Hepatocyte (in vitro differentiated cells): ENCODE measurements around the gene ZCCHC7. TPM values are rescaled to one million over a fixed set of nuclear protein-coding genes. Genes with fewer than 3 reads are reported as not detected.

Experiments used
- DNase-seq: peaks from one replicate; pipeline ENCODE4 v3.0.0-alpha.2; 2016; ENCODE audit warnings: low spot score
- H2AFZ ChIP-seq: fragments of 200-600 bp; sonication (generic); 2 replicates; pipeline ENCODE4 v1.6.0; 2016; ENCODE audit warnings: antibody characterized with exemption, mild to moderate bottlenecking
- H3K27ac ChIP-seq: fragments of 200-600 bp; sonication (generic); 2 replicates; pipeline ENCODE4 v1.5.1; 2016; ENCODE audit warnings: mild to moderate bottlenecking
- H3K27me3 ChIP-seq: fragments of 200-600 bp; sonication (generic); 2 replicates; pipeline ENCODE4 v1.6.1; 2016
- H3K36me3 ChIP-seq: fragments of 200-600 bp; sonication (generic); replicated peaks from 2 replicates; pipeline ENCODE4 v1.5.1; 2016; ENCODE audit warnings: low read depth; ENCODE audit not compliant: insufficient read depth
- H3K4me1 ChIP-seq: fragments of 200-600 bp; sonication (generic); 2 replicates; pipeline ENCODE4 v1.5.1; 2016; ENCODE audit warnings: mild to moderate bottlenecking, moderate library complexity; ENCODE audit not compliant: insufficient read depth
- H3K4me2 ChIP-seq: fragments of 200-600 bp; sonication (generic); 2 replicates; pipeline ENCODE4 v1.6.0; 2016
- H3K4me3 ChIP-seq: fragments of 200-600 bp; sonication (generic); 2 replicates; pipeline ENCODE4 v1.5.1; 2016; ENCODE audit warnings: mild to moderate bottlenecking
- H3K79me2 ChIP-seq: fragments of 200-600 bp; sonication (generic); 2 replicates; pipeline ENCODE4 v1.6.0; 2017; ENCODE audit warnings: mild to moderate bottlenecking
- H3K9me2 ChIP-seq: fragments of 200-600 bp; sonication (generic); replicated peaks from 2 replicates; pipeline ENCODE4 v1.6.0; 2017; ENCODE audit warnings: mild to moderate bottlenecking; ENCODE audit not compliant: insufficient read depth
- H3K9me3 ChIP-seq: fragments of 200-600 bp; sonication (generic); 2 replicates; pipeline ENCODE4 v1.5.1; 2016; ENCODE audit warnings: low read depth, mild to moderate bottlenecking
- H4K20me1 ChIP-seq: fragments of 200-600 bp; sonication (generic); 2 replicates; pipeline ENCODE4 v1.6.0; 2016; ENCODE audit warnings: mild to moderate bottlenecking; ENCODE audit not compliant: insufficient read depth, poor library complexity, severe bottlenecking
- EZH2 ChIP-seq: fragments of 200-600 bp; sonication (generic); IDR thresholded peaks from 2 replicates; pipeline ENCODE4 v1.6.1; 2016; ENCODE audit warnings: antibody characterized with exemption, mild to moderate bottlenecking, borderline replicate concordance
- EZH2phosphoT487 ChIP-seq: fragments of 200-600 bp; sonication (generic); IDR thresholded peaks from one replicate; pipeline ENCODE4 v1.6.1; 2018; ENCODE audit warnings: antibody characterized with exemption, mild to moderate bottlenecking, low read depth, moderate library complexity; ENCODE audit not compliant: unreplicated experiment, severe bottlenecking
- WGBS: methylation state at CpG from one replicate; pipeline ENCODE4 v1.1.6; 2016; ENCODE audit warnings: low lambda C conversion rate; ENCODE audit errors: missing lambda C conversion rate; 5-methylcytosine and 5-hydroxymethylcytosine counted together
- polyA plus RNA-seq: library from polyadenylated mRNA; unstranded; fragments of >200 nt; fragmentation: Nextera tagmentation; extraction: Ambion mirVana; gene quantifications from 2 replicates; pipeline ENCODE4 v1.2.1, GENCODE V29; 2016
- total RNA-seq: library from RNA; depleted of rRNA; stranded (reverse); fragments of >200 nt; gene quantifications from 2 replicates; pipeline ENCODE4 v1.2.3, GENCODE V29; 2014
- TF ChIP-seq, protein P1 (sequence below): fragments of 200-600 bp; sonication (generic); IDR thresholded peaks from 2 replicates; pipeline ENCODE4 v1.5.1; 2016; ENCODE audit warnings: antibody characterized with exemption, mild to moderate bottlenecking; ENCODE audit not compliant: poor library complexity

Gene ZCCHC7
- total and polyA plus RNA-seq, 2 experiments from 2014 or later: 12.3 to 14.6 TPM

DNA sequence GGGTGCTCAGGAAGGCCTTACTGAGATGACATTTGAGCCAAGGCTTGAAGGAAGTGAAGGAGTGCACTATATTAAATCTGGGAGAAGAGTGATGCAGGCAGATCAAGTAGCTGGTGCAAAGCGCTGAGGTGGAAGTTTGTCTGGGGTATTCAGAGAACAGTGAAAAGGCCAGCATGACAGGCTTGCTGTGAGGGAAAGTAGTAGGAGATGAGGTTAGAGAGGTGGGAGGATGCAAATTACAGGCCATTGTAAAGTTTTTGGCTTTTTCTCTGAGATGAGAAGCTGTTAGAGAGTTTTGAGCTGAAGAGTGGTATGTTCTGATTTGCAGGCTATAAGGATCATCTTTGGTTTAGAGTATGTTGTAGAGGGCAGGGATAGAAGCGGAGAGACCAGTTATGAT, 221.3 kb downstream of the ZCCHC7 start:
- no peak for DNase-seq
- no peak overlapping the region for H3K27ac ChIP-seq
- WGBS: 96% methylated on average over 2 of the region's 2 CpGs
- no peak overlapping the region for H2AFZ ChIP-seq
- H3K4me1 ChIP-seq: no peaks in the 10 kb centered on the region
- no peaks in the 10 kb centered on the region for H3K9me3 ChIP-seq
- no peaks in the 10 kb centered on the region for H3K36me3 ChIP-seq
- no peak overlapping the region for H3K4me2 ChIP-seq
- H3K4me3 ChIP-seq: no peak overlapping the region
- H3K9me2 ChIP-seq: no peaks in the 10 kb centered on the region
- H3K79me2 ChIP-seq: no peaks in the 10 kb centered on the region
- TF ChIP-seq EZH2 (no peak), EZH2phosphoT487 (no peak)
- TF ChIP-seq, protein P1, sequence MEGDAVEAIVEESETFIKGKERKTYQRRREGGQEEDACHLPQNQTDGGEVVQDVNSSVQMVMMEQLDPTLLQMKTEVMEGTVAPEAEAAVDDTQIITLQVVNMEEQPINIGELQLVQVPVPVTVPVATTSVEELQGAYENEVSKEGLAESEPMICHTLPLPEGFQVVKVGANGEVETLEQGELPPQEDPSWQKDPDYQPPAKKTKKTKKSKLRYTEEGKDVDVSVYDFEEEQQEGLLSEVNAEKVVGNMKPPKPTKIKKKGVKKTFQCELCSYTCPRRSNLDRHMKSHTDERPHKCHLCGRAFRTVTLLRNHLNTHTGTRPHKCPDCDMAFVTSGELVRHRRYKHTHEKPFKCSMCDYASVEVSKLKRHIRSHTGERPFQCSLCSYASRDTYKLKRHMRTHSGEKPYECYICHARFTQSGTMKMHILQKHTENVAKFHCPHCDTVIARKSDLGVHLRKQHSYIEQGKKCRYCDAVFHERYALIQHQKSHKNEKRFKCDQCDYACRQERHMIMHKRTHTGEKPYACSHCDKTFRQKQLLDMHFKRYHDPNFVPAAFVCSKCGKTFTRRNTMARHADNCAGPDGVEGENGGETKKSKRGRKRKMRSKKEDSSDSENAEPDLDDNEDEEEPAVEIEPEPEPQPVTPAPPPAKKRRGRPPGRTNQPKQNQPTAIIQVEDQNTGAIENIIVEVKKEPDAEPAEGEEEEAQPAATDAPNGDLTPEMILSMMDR: no peak
- no peaks in the 10 kb centered on the region for H3K27me3 ChIP-seq
- no peaks in the 10 kb centered on the region for H4K20me1 ChIP-seq

DNA sequence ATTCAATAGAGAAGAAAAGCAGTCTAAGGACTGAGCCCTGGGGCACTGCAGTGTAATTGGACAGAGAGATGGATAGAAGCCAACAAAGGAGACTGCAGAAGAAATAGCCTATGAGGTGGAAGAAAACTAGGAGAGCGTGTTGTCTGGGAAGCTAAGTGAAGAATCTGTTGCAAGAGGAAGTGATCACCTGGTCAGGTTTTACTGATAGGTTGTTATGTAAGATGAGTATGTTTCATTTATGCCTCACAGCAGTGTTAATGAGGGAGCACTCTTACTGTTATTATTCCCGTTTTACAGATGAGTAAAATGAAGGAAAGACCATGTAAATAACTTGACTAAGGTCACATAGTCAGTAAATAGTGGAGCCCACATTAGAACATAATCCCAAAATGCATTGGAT, 222.1 kb downstream of the ZCCHC7 start:
- 90% methylated on average over 2 of the region's 2 CpGs for WGBS
- DNase-seq: no peak
- H3K79me2 ChIP-seq: no peaks in the 10 kb centered on the region
- no peaks in the 10 kb centered on the region for H3K4me1 ChIP-seq
- H3K27me3 ChIP-seq: no peaks in the 10 kb centered on the region
- no peaks in the 10 kb centered on the region for H3K36me3 ChIP-seq
- no peak overlapping the region for H3K27ac ChIP-seq
- no peak overlapping the region for H2AFZ ChIP-seq
- H3K4me2 ChIP-seq: no peak overlapping the region
- H3K9me3 ChIP-seq: no peaks in the 10 kb centered on the region
- no peaks in the 10 kb centered on the region for H4K20me1 ChIP-seq
- H3K4me3 ChIP-seq: no peak overlapping the region
- no peaks in the 10 kb centered on the region for H3K9me2 ChIP-seq
- TF ChIP-seq EZH2phosphoT487 (no peak), EZH2 (no peak)
- TF ChIP-seq, protein P1: no peak

DNA sequence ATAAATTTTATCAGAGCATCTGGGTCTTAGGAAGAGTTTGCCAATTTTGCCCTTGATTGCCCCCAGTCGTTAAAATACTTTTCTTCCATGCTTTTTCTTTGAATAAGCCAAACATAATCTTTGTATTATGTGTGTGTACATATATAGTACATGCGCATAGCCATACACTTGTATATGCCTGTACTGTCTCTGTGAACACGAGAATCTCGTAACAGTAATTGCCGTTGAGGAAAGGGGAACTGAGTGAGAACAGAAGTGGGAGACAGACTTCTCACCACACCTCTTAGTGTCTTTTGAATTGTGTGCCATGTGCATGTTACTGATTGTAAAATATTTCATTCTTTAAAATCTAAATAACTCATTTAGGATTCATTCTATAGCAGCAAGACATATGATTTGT, 222.5 kb downstream of the ZCCHC7 start:
- Histone ChIP-seq H3K9me3 (no peaks in the 10 kb centered on the region), H3K9me2 (no peaks in the 10 kb centered on the region), H3K4me1 (no peaks in the 10 kb centered on the region), H2AFZ (no peak overlapping the region), H3K36me3 (no peaks in the 10 kb centered on the region), H4K20me1 (no peaks in the 10 kb centered on the region), H3K4me3 (no peak overlapping the region), H3K4me2 (no peak overlapping the region), H3K27ac (no peak overlapping the region), H3K27me3 (no peaks in the 10 kb centered on the region), H3K79me2 (no peaks in the 10 kb centered on the region)
- WGBS: 87% methylated on average over 5 of the region's 5 CpGs
- DNase-seq: no peak
- TF ChIP-seq, protein P1: no peak
- TF ChIP-seq EZH2phosphoT487 (no peak), EZH2 (no peak)

DNA sequence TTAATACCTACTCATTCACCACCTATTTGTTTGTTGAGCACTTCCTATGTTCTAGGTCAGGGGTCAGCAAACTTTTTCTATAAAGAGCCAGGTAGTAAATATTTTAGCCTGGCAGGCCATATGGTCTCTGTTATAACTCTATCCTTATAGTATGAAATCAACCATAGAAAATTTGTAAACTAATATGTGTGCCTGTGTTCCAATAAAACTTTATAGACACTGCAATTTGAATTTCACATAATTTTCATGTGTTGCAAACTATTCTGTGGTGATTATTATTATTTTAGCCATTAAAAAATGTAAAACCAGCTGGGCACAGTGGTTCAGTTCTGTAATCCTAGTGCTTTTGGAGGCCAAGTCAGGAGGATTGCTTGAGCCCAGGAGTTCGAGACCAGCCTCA, 223.3 kb downstream of the ZCCHC7 start:
- Histone ChIP-seq H3K27me3 (no peaks in the 10 kb centered on the region), H3K4me1 (no peaks in the 10 kb centered on the region), H3K9me2 (no peaks in the 10 kb centered on the region), H3K36me3 (no peaks in the 10 kb centered on the region), H3K9me3 (no peaks in the 10 kb centered on the region), H4K20me1 (no peaks in the 10 kb centered on the region), H3K79me2 (no peaks in the 10 kb centered on the region), H2AFZ (no peak overlapping the region), H3K4me2 (no peak overlapping the region), H3K4me3 (no peak overlapping the region), H3K27ac (no peak overlapping the region)
- WGBS: 97% methylated on average over 1 of the region's 1 CpG
- no peak for DNase-seq
- TF ChIP-seq EZH2 (no peak), EZH2phosphoT487 (no peak)
- TF ChIP-seq, protein P1: no peak
